Measurements from ENCODE around the gene GSG1. TPM values are rescaled to one million over a fixed set of nuclear protein-coding genes. Genes with fewer than 3 reads are reported as not detected.
"Not testable (repeated sequence)": the region's sequence is repeated elsewhere in the genome, so short reads cannot be mapped to it uniquely, and the experiment has no call there.

The GSG1 gene
- total RNA-seq, 1 donor from 2014 or later = not detected

- peaks cover 5% of the 10 kb centered on the region for H3K4me1 Mint-ChIP-seq
- intact Hi-C loops (cut with micrococcal nuclease) = no loop called here
- H3K36me3 Mint-ChIP-seq (ENCODE audit: low read depth) = no peaks in the 10 kb centered on the region
- H3K9me3 Mint-ChIP-seq = no peaks in the 10 kb centered on the region
- H3K27me3 Mint-ChIP-seq = peaks cover 2% of the 10 kb centered on the region
- no peak for DNase-seq
- H3K4me3 Mint-ChIP-seq = no peak overlapping the region
- H3K27ac Mint-ChIP-seq = no peak overlapping the region
These were observed 10.1 kb downstream of the GSG1 start for GRCh38 chr12:13093191-13093847.

- no peaks in the 10 kb centered on the region for H3K36me3 Mint-ChIP-seq (ENCODE audit: low read depth)
- no peak overlapping the region for H3K27ac Mint-ChIP-seq
- no peak overlapping the region for H3K4me3 Mint-ChIP-seq
- intact Hi-C loops (cut with micrococcal nuclease) = no loop called here
- no peaks in the 10 kb centered on the region for H3K4me1 Mint-ChIP-seq
- no peaks in the 10 kb centered on the region for H3K9me3 Mint-ChIP-seq
- DNase-seq = no peak
- peaks cover 2% of the 10 kb centered on the region for H3K27me3 Mint-ChIP-seq
These were observed 11.6 kb downstream of the GSG1 start for GRCh38 chr12:13091832-13092231.

GRCh38 chr12:13090054-13090453, 13.4 kb downstream of the GSG1 start:
- no peak for DNase-seq
- intact Hi-C loops (cut with micrococcal nuclease) = no loop called here
- H3K27me3 Mint-ChIP-seq = peaks cover 2% of the 10 kb centered on the region
- H3K36me3 Mint-ChIP-seq (ENCODE audit: low read depth) = no peaks in the 10 kb centered on the region
- H3K4me1 Mint-ChIP-seq = peaks cover 7% of the 10 kb centered on the region
- no peak overlapping the region for H3K4me3 Mint-ChIP-seq
- no peak overlapping the region for H3K27ac Mint-ChIP-seq
- no peaks in the 10 kb centered on the region for H3K9me3 Mint-ChIP-seq

- peaks cover 2% of the 10 kb centered on the region for H3K27me3 Mint-ChIP-seq
- DNase-seq = no peak
- no peak overlapping the region for H3K4me3 Mint-ChIP-seq
- H3K27ac Mint-ChIP-seq = no peak overlapping the region
- peaks cover 3% of the 10 kb centered on the region for H3K36me3 Mint-ChIP-seq (ENCODE audit: low read depth)
- intact Hi-C loops (cut with micrococcal nuclease) = no loop called here
- H3K9me3 Mint-ChIP-seq = no peaks in the 10 kb centered on the region
- H3K4me1 Mint-ChIP-seq = peaks cover 10% of the 10 kb centered on the region
These were observed 15.0 kb downstream of the GSG1 start for GRCh38 chr12:13088496-13088895.

GRCh38 chr12:13087766-13088165, 15.7 kb downstream of the GSG1 start:
- DNase-seq = no peak
- Mint-ChIP-seq H3K9me3 (no peaks in the 10 kb centered on the region), H3K4me3 (no peak overlapping the region), H3K27me3 (peaks cover 2% of the 10 kb centered on the region), H3K36me3 (ENCODE audit: low read depth) (peaks cover 6% of the 10 kb centered on the region), H3K27ac (no peak overlapping the region), H3K4me1 (peaks cover 10% of the 10 kb centered on the region)
- intact Hi-C loops (cut with micrococcal nuclease) = no loop called here

GRCh38 chr12:13085968-13086686, 17.3 kb downstream of the GSG1 start:
- intact Hi-C loops (cut with micrococcal nuclease) = no loop called here
- DNase-seq = no peak
- H3K27me3 Mint-ChIP-seq = peaks cover 2% of the 10 kb centered on the region
- no peaks in the 10 kb centered on the region for H3K9me3 Mint-ChIP-seq
- no peak overlapping the region for H3K4me3 Mint-ChIP-seq
- peaks cover 7% of the 10 kb centered on the region for H3K36me3 Mint-ChIP-seq (ENCODE audit: low read depth)
- H3K4me1 Mint-ChIP-seq = peaks cover 10% of the 10 kb centered on the region
- H3K27ac Mint-ChIP-seq = no peak overlapping the region

- Mint-ChIP-seq H3K36me3 (ENCODE audit: low read depth) (peaks cover 11% of the 10 kb centered on the region), H3K27ac (no peak overlapping the region), H3K4me3 (no peak overlapping the region), H3K9me3 (no peaks in the 10 kb centered on the region), H3K4me1 (peaks cover 10% of the 10 kb centered on the region), H3K27me3 (peaks cover 2% of the 10 kb centered on the region)
- DNase-seq = no peak
- intact Hi-C loops (cut with micrococcal nuclease) = no loop called here
These were observed 18.4 kb downstream of the GSG1 start for GRCh38 chr12:13084898-13085640.

GRCh38 chr12:13083638-13084037, 19.8 kb downstream of the GSG1 start:
- H3K4me1 Mint-ChIP-seq = peaks cover 10% of the 10 kb centered on the region
- H3K4me3 Mint-ChIP-seq; H3K27me3 Mint-ChIP-seq; DNase-seq; H3K9me3 Mint-ChIP-seq; intact Hi-C loops (cut with micrococcal nuclease); H3K27ac Mint-ChIP-seq: not testable (repeated sequence)
- H3K36me3 Mint-ChIP-seq (ENCODE audit: low read depth) = peaks cover 11% of the 10 kb centered on the region

GRCh38 chr12:13082861-13083260, 20.6 kb downstream of the GSG1 start:
- no peaks in the 10 kb centered on the region for H3K27me3 Mint-ChIP-seq
- intact Hi-C loops (cut with micrococcal nuclease) = no loop called here
- DNase-seq = no peak
- H3K4me1 Mint-ChIP-seq = peaks cover 10% of the 10 kb centered on the region
- no peak overlapping the region for H3K27ac Mint-ChIP-seq
- no peak overlapping the region for H3K4me3 Mint-ChIP-seq
- H3K9me3 Mint-ChIP-seq = no peaks in the 10 kb centered on the region
- peaks cover 11% of the 10 kb centered on the region for H3K36me3 Mint-ChIP-seq (ENCODE audit: low read depth)

- Mint-ChIP-seq H3K4me1 (peaks cover 5% of the 10 kb centered on the region), H3K36me3 (ENCODE audit: low read depth) (peaks cover 15% of the 10 kb centered on the region), H3K27ac (no peak overlapping the region), H3K27me3 (no peaks in the 10 kb centered on the region), H3K9me3 (no peaks in the 10 kb centered on the region), H3K4me3 (no peak overlapping the region)
- intact Hi-C loops (cut with micrococcal nuclease) = no loop called here
- no peak for DNase-seq
These were observed 23.2 kb downstream of the GSG1 start for GRCh38 chr12:13080266-13080665.

- no peak for DNase-seq
- no peaks in the 10 kb centered on the region for H3K9me3 Mint-ChIP-seq
- no peaks in the 10 kb centered on the region for H3K27me3 Mint-ChIP-seq
- intact Hi-C loops (cut with micrococcal nuclease) = no loop called here
- no peak overlapping the region for H3K27ac Mint-ChIP-seq
- H3K4me3 Mint-ChIP-seq = no peak overlapping the region
- peaks cover 14% of the 10 kb centered on the region for H3K36me3 Mint-ChIP-seq (ENCODE audit: low read depth)
- H3K4me1 Mint-ChIP-seq = no peaks in the 10 kb centered on the region
These were observed 24.0 kb downstream of the GSG1 start for GRCh38 chr12:13079440-13079906.

- no peaks in the 10 kb centered on the region for H3K27me3 Mint-ChIP-seq
- no peaks in the 10 kb centered on the region for H3K9me3 Mint-ChIP-seq
- no peaks in the 10 kb centered on the region for H3K4me1 Mint-ChIP-seq
- H3K36me3 Mint-ChIP-seq (ENCODE audit: low read depth) = peaks cover 13% of the 10 kb centered on the region
- no peak overlapping the region for H3K27ac Mint-ChIP-seq
- DNase-seq = no peak
- intact Hi-C loops (cut with micrococcal nuclease) = no loop called here
- H3K4me3 Mint-ChIP-seq = no peak overlapping the region
These were observed 27.5 kb downstream of the GSG1 start for GRCh38 chr12:13075786-13076570.

GRCh38 chr12:13075118-13075480, 28.4 kb downstream of the GSG1 start:
- DNase-seq = no peak
- peaks cover 10% of the 10 kb centered on the region for H3K36me3 Mint-ChIP-seq (ENCODE audit: low read depth)
- intact Hi-C loops (cut with micrococcal nuclease) = no loop called here
- no peak overlapping the region for H3K4me3 Mint-ChIP-seq
- no peaks in the 10 kb centered on the region for H3K4me1 Mint-ChIP-seq
- no peaks in the 10 kb centered on the region for H3K9me3 Mint-ChIP-seq
- no peak overlapping the region for H3K27ac Mint-ChIP-seq
- H3K27me3 Mint-ChIP-seq = no peaks in the 10 kb centered on the region

Measured in activated CD4-positive, alpha-beta T cell treated with anti-CD3 and anti-CD28 coated beads, Interleukin-2, amount 10 ng/mL, durations not matched to agents 24 days and 14 days (primary cell).